NOMO-1 (cell line): ENCODE measurements around the gene GTF3C1.
"Not testable (repeated sequence)": the region's sequence is repeated elsewhere in the genome, so short reads cannot be mapped to it uniquely, and the experiment has no call there.

Experiments
- DNase-seq, 2 experiments: peaks; one replicate each; lab custom pipeline; 2025; ENCODE audit not compliant: unreplicated experiment in 2 of 2; lab: John Stamatoyannopoulos, UW

Gene GTF3C1

DNA sequence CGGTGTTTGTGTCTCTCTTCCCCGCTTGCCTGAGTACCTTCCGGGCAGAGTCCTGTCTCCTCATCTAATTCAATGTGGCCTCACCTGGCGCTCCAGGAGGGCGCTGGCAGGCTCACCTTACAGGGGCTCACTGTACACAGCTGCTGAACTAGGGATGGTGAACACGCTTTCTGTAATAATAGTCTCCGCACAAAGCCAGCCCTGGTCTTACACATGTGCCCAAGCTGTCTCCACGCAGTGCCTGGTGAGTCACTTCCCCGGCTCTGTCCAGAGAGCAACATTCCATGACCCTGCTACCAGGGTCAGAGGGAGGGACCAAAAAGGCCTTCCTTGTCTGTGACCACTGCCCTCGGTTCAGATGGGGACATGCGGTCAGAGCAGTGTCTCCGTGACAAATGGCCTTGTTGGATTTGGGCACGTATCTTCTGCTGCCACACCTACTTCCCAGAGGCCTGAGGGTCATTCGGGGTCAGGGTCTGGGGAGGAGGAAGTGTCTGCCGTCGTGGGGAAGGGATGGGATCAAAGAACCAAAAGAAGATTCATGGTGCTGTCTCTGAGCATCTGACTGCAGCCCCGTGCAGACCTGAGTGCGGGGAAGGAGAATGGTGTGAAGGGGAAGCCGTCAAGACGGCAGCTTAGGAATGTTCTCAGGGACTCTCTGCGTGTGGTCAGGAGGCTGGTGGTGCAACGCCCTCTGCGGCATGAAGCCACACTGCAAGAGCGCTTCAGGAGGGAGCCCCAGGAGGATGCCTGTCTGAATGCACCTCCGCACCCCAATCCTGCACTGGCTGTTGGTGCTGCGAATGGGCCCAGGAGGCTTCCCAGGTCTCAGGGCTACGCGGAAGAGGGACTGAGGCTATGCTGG, 78.9 kb downstream of the GTF3C1 start:
- no peak for DNase-seq

DNA sequence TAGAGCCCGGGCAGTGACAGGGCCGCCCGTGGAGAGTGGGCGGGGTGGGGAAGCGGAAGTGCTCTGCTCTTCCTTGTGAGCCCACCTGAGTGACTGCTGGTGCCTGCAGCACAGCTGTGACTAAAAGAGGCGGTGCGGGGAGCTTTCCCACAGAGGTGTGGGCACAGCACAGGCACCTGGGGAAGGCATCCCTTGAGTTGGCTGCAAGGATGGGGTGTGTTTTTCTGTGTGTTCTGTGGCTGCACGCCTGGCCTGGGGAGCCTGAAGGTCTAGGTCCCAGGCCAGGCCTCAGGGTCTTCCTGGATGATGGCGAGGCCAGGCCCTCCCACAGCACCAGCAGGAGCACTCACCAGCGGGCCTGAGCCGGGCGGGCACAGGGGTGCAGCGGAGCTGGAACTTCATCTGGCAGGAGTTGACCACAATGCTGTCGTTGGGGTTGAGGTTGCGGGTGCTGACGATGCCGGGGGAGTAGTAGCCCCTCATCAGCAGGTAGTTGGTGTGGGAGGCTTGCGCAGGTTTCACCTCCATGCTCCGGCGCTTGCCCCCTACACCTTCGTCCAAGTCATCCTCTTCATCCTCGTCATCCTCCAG, 80.7 kb downstream of the GTF3C1 start:
- no peak for DNase-seq

DNA sequence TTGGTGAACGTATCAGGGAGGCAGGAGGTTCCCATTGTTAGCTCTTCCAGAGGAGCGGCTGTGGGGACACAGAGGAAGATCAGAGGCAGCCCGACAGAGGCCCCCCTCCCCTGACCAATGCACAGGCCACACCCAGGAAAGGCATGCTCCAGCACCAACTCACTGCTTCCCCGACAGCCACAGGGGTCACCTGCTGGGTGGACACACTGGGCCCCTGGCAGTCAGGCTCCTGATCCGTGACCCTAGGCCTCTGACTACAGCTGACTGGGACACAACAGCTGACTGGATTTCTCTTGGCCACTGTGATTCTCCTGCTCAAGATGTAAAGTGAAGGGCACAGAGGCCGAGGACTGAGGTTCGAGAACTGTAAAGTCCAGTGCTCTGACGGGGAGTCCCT, 84.2 kb downstream of the GTF3C1 start:
- DNase-seq: no peak

DNA sequence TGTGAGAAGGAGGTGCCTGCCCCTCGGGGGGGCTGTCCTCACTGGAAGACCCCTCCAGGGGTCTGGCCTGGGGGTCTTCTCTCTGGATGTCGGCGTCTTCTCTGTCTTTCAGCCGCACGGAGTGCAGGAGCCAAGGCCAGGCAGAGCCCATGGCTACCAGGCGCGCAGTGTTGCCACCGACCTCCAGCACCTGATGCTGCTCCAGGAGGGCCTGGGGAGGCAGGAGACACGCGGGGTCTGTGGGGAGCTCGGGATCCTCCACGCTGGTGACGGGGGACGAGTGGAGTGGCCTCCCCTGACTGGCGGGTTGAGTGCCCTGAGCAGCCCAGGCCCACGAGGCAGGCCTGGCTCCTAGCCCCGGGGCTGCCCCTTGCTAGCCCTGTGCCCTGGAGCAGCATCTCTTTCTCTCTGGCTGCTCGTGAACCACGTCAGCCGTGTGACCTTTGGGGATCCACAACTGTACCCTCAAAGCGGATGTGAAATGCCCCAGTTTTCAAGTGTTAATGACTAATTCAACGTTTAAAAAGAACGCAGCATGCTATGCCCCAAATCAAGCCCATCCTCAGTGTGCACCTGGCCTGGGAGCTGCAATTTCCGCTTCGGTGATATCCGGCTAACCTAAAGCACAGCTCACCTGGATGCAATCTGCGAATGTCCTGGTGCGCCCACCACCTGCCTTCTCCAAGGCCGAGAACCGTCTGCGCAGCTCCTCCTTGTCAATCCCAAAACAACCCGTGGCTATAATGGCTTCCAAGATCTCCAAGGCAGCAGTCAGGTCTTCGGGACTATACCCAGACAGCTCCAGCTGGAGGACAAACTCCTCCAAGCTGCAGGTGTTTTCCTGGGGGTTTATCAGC, 84.9 kb downstream of the GTF3C1 start:
- DNase-seq: no peak

DNA sequence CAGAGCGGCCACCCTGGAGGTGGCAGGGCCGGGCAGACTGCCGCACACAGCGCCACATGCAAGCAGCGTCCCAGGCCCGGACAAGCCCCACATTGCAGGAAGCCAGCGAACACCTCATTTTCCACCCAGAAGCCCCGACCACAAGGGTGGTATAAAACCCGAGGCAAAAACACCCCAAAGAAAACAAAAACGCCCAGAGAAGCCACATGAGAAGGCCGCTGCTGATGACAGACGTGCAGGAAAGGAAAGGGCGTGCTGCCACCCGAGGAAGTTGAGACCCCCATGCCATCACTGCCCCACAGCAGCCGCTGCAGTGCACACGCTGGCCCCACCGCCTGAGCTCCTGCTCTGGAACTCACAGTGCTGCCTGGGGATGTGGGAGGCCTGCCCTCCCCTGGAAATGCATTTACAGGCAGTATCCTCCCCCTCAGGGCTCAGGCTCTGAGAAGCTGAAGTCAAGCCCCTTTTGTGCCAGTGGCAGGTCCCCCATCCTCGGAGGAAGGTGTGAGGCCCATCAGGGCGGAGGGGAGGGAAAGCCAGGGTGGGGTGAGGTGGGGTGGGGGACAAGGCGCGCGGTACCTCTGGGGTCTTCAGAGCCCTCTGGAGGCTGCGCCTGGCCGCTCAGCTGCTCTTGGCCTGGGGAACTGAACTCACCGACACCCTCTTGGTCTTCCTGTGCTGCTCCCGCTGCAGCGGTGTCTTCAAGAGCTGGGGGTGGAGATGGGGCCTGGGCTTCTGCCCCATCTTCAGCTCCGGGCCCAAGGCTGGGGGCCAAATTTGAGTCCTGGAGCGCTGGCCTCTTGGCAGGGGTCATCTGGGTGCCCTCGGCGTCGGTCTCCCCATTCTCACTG, 85.7 kb downstream of the GTF3C1 start:
- no peak for DNase-seq

DNA sequence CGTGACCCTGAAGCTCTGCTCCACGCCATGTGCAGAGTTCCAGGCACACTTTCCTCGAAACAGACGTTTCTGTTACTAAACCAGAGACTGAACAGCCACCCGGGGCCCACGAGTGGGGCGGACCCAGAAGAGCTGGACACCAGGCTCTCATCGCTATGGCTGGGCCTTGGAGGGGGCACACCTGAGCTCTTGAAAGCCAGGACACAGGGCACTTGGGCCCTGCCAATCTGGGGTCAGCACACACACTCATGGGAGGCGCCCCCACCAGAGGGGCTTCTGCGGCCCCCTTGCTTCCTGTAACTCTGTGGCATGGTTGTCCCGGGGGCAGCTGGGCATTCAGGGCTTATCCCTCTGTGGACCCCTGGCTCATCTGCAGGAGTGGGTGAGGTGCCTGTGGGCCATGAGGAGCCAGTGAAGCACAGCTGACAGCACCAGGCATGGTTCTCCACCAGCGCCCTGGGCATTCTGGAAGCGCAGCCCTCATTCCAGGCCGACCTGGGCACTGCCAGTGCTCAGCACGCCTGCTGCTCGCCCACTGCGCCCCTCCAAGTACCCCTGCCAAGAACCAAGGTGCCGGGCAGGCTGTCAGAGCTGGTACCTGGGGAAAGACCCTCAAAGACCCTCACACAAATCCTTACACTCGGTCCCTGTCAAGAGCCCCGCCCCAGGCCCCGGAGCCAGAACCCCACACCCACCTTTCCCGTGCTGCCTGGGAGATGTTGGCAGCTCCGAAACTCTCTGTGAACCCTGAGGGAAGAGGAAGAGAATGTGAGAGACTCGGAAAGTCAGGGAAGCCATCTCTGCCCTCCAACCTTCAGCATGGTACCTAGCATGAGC, 86.6 kb downstream of the GTF3C1 start:
- DNase-seq: no peak

DNA sequence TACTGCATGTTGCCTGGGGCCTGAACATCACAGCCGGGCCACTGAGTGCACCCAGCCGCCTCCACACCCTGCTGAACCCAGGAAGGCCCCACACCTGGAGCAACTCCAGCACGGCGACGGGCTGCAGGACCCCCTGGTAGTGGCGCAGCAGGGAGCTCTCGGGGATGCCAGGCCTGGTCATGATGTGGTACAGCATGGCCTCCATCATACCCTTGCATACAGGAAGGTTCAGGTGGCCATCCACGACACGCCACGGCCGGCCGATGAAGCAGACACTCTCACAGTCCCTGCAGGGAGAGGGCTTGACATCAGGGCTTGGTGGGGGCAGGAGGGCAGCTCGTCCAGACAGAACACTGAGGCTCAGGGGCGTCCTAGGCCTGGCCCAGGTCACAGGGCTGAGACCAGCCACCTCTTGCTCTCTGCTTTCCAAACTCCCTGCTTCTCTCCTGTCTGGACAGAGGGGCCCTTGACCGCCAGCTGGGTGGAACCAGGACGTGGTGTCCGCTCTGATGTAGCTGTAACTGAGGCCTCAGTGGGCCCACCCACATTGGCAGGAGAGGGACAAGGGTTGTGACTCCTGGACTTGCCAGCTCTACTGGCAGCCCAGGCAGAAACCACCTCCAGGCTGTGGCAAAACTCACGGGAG, 87.4 kb downstream of the GTF3C1 start:
- DNase-seq: no peak

DNA sequence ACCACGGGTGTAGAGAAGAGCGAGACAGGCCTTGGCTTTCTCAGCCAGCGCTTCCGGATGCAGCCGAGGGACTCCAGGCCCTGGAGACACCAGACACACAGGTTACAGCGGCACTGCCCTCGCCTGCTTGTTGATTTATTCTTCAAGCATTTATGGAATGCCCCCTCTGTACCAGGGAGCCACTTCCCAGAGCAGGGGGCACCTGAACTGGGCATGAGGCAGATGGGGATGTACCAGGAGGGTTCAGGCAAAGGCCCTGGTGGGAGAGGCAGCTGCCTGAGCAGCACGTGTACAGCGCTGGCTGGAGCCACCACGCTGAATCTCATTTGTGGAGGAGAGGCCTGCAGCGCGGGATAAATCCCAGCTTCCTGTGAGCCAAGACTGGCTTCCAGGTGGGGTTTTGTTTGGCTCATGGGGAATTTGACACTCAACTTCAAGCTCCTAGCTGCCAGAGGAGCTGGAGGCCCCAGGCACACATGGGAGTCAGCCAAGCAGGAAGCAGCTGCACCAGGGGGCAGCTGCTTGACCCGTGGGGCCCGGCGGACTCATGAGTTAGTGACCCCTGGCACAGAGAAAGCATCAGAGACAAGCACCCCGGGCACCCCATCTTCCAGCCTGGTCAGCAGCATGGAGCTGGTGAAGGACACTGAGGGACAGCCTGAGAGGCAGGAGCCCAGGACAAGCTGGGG, 88.1 kb downstream of the GTF3C1 start:
- no peak for DNase-seq

DNA sequence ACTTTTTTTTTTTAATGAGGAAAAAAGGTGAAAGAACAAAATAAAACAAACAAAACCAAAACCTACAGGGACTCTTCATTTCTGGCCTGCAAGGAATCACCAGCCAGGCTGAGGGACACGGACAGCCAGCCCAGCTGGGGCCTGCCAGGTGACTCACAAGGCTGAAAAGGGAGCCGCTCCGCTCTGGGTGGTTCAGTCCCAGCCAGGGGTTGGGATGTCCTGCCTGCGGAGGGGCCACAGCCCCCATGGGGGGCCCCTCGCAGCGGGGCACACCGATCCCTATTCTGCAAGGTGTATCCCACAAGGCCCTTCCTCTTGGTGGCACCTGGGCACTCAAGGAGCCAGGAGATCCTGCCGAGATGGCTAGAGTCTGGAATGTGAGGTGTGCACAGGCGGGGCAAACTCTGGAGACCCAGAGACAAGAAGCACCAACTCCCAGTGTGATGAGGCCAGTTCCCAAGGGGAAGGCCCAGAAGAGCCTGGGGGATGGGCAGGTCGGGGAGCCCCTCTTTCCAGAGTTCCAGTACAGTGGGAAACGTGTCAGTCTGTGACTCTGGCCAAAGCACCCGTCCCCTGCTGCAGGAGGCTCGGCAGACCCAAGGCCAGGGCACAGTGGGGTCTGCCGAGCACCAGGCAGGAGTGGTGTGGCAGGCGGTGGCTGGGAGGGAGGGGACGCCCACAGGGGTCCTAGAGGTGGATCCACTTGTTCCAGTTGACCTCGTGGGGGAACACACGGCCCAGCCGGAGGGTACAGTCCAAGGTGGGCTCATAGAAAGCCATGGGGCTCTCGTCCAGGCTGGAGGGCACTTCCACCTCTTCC, 88.8 kb downstream of the GTF3C1 start:
- no peak for DNase-seq

DNA sequence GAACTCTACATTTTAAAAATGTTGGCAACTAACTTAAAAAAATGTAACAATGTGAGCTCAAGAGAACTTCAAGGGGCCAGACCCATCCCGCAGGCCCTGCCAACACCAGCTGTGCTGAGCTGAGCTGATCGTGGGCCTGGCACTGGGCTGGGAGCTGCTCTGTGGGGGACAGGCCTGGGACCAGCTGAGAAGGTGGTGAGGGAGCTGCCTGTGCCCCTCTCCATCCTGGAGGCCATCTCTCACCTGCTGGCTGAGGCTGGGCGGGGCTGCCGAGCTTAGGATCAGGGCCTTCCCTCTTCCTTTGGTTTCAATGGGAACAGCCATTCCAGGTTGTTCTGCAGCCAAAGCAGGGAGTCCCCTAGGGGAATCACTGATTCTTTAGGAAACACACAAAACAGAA, 89.5 kb downstream of the GTF3C1 start:
- no peak for DNase-seq

DNA sequence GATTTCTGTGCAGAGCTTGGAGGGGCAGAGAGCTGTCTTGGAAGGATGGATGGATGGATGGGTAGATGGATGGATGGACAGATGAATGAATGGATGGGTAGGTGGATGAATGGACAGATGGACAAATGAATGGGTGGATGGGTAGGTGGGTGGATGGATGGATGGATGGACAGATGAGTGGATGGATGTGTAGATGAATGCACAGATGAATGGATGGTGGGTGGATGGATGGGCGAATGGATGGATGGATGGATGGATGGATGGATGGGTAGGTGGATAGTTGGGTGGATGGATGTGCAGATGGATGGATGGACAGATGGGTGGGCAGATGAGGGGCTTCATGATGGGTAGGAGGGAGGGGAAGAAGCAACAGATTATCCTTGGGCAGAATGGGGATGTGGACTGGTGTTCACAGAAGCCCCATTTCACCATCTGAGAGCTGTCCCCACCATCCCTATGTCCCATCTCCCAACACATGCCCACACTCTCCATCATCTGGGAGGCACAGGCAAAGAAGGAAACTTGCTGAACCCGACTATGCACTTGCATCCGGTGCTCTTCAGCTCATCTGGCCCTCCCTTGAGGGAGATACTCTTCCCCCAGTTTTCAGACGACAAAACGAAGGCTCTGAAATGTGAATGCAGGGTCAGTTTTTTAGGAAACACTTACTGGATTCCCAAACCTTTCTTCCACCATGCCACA, 90.6 kb downstream of the GTF3C1 start:
- no peak for DNase-seq

DNA sequence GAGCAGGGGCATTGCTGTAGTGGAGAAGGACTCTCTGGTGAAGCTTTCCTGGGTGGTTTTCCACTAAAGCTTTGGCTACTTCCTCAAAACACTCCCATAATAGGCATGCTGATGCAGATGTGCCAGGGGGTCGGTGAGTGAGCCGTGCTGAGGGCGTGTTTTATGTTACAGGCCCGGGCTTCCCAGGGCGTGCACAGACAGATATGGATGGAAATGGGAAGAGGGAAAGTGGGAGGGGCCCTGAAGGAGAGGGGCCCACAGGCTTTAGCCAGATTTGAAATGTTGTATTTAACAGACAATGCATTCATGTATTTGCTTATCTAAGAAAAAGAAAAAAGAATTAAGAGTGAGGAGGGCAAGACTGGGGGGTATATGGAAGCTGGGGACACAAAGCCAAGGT, 91.5 kb downstream of the GTF3C1 start:
- DNase-seq: no peak

DNA sequence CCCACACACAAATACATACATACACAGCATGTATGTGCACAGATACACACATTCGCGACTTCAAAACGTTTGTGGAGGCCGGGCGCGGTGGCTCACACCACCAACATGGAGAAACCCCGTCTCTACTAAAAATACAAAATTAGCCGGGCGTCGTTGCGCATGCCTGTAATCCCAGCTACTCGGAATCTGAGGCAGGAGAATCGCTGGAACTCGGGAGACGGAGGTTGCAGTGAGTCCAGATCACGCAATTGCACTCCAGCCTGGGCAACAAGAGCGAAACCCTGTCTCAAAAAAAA, 92.2 kb downstream of the GTF3C1 start:
- DNase-seq: not testable (repeated sequence)

DNA sequence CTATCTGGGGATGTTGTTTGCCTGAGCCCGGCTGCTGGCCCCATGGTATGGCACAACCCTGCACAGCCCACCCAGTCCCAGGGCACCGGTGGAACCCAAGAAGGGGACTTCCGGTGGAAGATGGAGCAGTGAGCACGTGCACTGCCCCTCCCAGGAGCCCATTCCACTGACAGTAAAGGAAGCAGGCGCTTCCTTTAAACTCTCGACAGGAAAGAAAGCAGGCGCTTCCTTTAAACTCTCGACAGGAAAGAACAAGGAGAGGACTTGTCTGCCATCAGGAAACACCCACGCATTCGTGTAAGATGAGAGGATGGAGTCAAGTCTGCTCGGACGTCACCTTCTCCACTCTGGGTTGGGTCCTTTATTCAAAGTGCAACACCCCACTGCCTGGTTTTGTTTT, 94.0 kb downstream of the GTF3C1 start:
- DNase-seq: no peak

DNA sequence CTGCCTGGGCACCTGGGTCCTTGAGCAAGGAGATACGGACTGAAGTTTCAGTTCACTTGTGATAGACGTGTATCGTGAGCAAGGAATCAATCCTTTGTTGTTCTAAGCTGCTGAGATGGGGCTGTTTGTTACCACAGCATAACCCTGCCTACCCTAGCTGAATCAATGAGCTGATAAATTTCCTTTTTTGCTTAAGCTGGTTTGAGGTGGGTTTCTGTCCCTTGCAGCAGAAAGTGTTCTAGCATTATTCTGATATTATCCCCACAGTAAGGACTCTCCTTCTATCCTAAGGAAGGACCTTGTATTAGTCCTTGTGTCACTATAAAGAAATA, 96.3 kb downstream of the GTF3C1 start:
- no peak for DNase-seq

DNA sequence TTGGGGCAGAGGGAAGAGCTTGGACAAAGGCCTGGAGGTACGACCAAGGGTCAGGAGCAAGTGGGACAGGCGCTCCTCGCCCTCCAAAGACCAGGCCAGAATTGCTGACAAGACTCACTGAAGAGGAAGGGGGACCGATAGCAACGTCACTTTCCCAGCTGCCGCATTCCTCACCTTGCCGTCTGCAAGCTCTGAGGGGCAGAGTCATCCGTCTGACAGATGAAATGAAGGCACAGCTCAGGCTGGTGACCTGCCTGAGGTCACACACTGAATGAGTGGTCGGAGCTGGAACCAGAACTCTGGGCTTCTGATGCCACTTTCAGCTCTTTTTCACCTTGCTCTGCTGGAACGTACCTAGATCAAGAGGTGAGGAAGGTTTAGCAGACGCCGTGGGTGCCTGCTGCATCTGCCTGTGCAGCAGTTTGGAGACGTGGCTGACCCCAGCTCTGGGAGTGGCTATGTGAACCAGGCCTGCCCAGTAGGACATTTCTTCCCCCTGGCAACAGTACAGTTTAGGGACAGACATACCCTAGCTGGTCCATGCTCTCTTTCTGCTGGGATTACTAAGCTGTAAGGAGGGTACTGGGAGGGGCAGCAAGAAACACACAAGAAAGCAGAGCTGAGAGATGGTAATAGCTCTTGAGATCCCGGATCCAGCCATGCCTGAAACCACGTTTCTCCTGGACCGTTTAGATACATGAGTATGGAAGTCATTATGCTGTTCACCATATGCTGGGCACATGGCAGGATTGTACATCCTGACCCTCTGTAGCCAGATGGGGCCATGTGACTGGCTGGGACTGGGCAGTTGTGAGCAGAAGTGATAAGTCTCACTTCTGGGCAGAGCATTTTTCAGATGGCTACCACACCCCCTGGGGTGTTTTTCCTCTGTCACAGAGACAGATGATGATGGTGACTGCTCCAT, 96.9 kb downstream of the GTF3C1 start:
- no peak for DNase-seq

DNA sequence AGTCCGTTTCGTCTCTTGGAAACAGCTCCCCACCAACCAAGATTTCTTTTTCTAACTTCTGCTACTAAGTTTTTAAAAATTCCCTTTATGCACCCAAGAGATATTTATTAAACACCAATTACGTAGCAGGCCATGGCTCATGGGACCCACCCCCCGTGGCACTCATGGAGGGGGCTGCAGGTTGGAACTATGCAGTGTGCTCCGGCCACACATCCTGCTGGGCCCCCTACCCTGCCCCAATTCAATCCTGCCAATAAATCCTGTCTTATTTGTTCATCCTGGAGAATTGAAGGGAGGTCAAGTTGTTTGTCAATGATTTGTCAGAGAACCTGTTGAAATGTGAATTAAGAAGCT, 99.5 kb downstream of the GTF3C1 start:
- no peak for DNase-seq
